Measurements from ENCODE around the gene POC1B.

The POC1B gene

DNA sequence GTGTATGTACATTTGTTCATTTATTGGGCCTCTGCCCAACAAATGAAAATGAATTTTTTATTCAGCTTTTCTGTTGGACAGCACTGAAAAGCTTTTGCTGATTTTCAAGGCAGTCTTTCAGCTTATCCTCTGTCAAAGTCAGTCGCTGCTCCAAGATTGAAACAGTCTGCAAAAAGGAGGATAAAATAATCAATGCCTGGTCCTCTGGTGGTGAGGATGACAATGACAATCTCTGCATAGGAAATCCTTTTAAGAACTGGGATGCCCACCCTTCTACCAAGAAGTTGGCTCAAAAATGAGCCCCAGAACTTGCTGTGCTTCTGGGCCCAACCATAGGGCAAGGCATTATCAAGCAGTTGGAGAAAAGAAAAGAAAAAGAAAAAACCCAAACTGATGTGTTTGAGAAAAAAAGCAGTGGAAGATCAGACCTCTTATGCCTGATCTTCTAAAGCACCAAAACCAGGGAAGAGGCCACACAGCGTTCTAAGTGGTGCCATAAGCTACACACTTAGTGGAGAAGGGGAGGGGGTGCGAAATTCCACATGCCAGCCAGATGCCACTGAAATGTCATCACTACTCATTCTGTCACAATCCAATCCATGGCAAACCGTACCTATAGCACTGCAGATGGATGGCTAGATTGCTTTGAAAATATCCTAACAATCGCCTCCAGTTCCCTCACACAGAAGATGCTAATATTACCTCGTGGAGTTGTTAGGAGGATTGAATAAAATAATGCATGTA, 104.6 kb downstream of the POC1B start:
- DNase-seq (ENCODE audit: low read depth in 2 of 2) = no peak

DNA sequence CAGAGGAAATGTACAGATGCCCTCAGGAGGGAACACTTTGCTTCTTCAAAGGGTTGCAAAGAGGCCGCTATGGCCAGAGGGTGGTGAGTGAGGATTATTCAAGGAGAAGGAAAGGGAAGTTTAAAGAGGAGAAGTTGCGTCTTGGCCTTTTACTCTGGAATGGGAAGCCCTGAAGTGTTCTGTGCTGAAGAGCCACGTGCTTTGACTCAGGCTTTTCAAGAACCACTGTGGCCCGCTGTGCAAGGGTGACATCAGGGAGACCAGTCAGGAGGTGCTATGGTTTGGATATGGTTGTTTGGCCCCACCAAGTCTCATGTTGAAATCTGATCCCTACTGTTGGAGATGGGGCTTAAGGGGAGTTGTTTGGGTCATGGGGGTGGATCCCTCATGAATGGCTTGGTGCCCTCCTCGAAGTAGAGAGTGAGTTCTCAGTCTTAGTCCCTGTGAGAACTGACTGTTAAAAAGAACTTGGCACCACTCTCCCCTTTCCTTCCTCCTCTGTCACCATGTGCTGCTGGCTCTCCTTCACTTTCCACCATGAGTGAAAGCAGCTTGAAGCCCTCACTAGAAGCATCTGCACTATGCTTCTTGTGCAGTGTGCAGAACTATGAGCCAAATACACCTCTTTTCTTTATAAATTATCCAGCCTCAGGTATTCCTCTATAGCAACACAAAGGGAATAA, 107.5 kb downstream of the POC1B start:
- no peak for DNase-seq (ENCODE audit: low read depth in 2 of 2)

DNA sequence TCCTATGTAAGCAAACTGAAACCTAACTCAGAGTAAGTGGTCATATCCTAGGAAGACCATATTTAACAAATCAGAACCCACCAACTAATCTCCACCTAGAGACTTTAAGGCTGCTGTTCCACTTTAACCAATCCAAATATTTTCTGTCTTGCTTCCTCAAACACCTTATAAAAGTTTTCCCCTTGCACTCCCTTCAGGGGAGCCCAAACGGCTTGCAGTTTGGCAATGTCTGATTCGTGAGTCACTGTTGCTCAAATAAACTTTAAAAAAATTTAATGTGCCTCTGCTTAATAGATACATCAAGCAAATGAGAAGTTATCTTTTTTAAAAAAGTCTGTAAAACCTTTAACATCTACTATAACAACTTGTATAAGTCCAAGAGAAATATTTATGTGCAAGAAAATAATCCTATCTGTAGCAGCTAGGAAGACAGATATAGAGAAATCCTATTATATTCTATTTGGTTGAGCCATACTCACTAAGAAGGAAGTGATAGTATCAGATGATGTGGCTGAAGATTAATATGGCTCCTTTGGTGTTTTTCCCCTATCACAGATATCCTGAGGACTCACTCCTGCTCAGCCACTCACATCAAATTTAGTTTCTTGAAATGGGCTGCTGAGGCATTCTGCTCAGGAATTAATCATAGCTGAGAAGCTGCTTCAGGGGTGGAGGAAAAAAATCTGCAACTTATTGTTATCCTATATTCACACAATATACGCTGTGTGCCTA, 108.4 kb downstream of the POC1B start:
- no peak for DNase-seq (ENCODE audit: low read depth in 2 of 2)

DNA sequence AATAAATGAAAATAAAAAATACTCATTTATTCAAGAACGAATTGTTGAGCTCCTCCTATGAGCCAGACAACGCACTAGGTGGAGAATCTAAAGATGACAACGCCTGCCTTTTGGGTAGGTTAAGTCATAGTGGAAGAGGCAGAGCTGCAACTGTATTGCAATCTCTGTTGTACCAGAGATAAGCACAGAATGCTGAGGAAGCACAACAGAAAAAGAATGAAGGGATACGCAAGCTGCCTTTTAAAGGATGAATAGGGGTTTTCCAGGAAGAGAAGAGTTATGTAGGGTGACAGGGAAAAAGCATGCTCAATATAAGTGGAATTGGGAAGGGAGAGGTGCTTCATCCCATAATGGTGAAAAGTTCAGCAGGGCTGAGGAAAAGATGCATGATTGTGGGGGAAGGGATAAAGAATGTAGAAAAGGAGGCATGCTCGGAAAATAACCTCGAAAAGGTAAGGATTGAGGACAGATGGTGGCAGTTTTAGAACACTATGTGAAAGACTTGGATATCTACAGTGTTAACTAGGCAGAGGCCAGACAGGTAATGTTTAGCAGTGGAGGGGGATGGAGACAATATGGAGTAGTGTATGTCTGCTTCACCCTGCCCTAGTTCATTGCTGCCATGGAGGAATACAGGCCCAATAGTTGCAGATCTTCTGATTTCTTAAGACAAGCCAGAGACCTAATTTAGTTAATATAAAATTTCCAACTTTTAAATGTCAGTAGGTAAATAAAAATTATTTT, 109.6 kb downstream of the POC1B start:
- DNase-seq (ENCODE audit: low read depth in 2 of 2) = no peak

DNA sequence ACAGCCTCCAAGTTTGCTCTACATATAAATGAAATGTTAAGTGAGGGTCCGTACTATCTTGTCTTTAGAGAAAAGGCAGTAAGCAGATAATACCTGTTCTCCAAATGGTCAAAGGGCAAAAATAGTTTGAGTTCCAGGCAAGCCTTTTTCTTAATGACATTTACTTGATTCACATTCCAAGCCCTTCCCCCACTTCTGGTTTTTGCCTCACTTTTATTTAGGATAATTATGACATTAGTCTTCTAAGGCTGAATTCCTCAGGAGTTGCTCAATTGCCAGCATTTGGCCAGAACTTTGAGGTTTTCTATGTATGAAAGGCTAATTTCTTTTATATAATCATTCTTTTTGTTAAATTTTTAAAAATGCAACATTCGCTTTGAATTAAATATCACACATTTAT, 111.0 kb downstream of the POC1B start:
- no peak for DNase-seq (ENCODE audit: low read depth in 2 of 2)

DNA sequence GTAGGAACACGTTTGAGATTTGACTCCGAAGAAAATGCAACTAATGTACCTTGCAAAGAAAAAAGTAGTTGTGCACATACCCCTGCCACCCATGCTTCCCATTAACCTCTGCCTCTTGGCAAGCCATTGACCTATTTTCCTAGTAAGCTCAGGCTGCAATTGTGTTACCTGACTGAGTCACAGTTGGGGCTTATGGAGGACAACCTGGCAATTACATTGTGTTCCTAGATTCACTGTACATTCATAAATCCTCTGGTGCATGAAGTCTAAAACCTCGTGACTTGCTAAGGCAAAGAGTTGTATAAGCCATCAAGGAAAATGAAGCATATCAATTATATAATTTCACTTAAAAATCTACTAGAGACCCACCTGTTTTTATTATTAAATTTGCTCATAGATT, 111.5 kb downstream of the POC1B start:
- DNase-seq (ENCODE audit: low read depth in 2 of 2) = no peak

DNA sequence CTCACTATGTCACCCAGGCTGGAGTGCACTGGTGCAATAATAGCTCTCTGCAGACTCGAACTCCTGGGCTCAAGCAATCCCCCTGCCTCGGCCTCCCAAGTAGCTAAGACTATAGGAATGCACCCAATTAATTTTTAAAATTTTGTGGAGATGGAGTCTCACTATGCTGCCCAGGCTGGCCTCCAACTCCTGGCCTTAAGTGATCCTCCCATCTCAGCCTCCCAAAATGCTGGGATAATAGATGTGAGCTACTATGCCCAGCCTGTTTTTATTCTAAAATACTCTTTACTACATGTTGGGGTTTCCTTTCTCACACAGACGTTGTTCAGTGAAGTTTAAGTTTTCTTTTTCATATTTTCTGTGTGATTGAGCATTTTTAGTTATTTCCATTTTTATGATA, 112.6 kb downstream of the POC1B start:
- DNase-seq (ENCODE audit: low read depth in 2 of 2) = no peak

DNA sequence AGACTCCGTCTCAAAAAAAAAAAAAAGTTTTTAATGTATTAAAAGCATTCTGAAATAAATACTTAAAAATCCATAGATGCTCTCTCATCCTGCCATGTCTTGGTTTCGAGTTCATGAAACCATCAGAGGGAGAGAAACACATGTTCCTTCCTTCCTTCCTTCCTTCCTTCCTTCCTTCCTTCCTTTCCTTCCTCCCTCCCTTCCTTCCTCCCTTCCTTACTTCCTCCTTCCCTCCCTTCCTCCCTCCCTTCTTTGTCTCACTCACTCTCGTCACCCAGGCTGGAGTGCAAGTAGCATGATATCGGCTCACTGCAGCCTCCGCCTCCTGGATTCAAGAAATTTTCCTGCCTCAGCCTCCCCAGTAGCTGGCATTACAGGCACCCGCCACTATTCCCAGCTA, 113.2 kb downstream of the POC1B start:
- DNase-seq (ENCODE audit: low read depth in 2 of 2) = no peak

DNA sequence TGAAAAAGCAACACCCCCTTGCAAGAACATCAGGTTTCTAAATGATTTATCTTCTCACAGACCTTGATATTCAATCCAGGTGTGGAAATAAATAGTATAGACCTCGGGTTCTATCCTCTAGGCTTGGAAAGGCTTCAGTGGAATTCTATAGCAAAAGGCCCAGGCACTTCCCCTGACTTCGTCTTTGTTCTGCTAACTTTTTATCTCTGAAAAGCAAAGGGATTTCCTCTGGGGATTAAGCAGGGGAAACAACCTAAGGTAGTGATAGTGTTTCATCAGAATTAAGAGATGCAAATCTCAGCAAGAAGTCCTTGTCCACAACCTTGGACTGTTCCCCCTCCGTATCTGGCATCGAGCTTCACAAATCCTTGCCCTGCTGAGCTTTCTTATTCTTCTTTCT, 114.0 kb downstream of the POC1B start:
- no peak for DNase-seq (ENCODE audit: low read depth in 2 of 2)

DNA sequence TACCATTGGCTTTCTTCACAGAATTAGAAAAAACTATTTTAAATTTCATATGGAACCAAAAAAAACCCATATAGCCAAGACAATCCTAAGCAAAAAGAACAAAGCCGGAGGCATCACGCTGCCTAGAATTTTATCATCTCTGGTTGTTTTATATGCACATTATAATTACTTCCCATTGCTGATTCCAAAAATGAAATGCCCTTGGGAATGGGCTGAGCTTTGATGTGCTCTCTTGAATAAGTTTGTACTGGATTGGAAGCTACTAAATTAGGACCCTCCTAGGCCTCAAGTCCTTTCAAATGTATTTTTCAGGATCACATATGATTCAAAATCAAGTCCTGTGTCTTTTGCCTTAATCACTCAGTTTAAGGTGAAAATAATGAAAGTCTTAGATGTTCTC, 114.6 kb downstream of the POC1B start:
- DNase-seq (ENCODE audit: low read depth in 2 of 2) = no peak

DNA sequence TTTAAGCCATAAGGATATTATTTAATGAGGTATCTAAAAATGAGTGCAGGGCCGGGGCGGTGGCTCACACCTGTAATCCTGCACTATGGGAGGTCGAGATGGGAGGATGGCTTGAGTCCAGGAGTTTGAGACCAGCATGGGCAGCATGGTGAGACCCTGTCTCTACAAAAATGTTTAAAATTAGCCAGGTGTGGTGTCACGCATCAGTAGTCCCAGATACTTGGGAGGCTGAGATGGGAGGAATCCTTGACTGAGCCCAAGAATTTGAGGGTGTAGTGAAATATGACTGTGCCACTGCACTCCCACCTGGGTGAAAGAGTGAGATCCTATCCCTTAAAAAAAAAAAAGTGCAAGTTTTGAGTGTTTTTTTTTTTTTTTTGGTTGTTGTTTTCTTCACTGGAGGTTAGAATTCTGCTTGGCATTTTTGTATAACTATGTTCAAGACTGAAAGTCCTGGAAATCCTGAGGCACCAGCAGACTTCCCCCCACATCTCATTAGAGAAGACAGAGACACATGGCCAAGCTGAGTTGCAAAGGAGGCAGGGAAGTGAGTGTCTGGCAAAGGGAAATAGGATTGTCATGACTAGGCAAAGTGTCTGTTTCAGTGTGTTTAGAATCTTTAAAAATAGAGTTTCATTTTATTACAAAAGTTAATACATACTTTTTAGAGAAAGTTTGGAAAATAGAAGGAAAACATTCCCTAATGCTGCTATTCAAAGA, 120.1 kb downstream of the POC1B start:
- DNase-seq (ENCODE audit: low read depth in 2 of 2) = no peak

DNA sequence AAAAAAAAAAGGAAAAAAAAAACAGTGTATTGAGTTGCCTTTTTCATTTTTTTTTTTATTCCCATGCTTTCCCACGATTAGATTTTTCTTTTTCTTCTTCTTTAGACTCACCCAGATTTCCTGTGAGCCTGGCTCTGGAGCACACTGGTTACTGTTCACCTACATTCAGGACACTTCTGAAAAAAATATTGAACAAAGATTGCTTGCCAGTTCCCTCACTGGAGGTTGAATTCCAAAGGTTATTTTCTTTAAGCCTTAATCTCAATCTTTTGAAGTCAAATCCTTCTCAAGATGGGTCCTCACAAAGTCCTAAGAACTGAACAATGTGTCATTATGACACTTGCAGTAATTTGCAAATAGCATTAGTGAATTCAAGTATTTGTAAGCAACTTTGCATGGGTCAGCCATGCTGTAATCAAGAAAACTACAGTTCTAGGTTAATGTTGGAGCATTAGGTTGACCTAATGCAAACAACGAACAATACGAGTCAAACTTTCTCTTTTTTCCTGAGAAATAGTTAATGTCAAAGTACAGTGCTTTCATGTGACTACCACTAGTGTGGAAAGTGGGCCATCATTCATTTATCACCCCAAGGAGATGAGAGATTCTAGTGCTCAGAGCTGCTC, 124.3 kb downstream of the POC1B start:
- no peak for DNase-seq (ENCODE audit: low read depth in 2 of 2)

DNA sequence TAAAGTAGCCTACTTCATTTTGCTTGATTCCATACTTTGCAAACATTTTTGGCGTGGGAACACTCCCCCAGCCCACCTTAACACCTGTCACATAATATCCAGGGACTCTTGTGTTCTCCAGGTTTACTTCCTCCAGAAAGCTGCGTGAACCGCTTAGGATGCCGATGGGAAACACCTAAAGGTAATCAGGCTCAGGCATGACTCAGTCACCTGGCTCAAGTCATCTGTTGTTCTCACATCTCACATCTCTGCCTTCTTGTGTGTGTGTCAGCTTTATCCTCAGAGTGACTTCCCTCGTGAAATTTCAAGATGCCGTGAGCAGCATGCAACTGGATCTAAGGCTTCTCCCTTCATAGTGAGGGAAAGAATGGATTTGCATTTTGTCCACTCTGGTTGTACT, 125.4 kb downstream of the POC1B start:
- DNase-seq (ENCODE audit: low read depth in 2 of 2) = no peak

DNA sequence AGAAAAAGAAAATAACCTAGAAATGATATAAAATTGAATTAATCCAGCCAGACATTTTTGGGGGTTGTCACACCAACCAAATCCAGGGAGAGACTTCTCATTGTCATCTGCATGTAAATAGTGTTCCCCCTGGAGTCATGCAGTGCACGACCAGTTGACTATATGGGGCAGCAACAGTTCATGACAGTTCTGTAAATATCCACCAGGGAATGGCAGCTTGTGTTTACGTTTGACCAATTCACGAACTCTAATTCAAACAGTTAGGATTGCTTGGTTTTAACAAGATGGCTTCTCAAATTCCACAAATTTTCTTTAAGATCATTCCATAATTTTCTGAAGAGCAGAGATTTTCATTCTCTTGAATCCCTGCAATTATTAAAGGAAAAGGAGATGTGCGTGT, 130.1 kb downstream of the POC1B start:
- no peak for DNase-seq (ENCODE audit: low read depth in 2 of 2)

DNA sequence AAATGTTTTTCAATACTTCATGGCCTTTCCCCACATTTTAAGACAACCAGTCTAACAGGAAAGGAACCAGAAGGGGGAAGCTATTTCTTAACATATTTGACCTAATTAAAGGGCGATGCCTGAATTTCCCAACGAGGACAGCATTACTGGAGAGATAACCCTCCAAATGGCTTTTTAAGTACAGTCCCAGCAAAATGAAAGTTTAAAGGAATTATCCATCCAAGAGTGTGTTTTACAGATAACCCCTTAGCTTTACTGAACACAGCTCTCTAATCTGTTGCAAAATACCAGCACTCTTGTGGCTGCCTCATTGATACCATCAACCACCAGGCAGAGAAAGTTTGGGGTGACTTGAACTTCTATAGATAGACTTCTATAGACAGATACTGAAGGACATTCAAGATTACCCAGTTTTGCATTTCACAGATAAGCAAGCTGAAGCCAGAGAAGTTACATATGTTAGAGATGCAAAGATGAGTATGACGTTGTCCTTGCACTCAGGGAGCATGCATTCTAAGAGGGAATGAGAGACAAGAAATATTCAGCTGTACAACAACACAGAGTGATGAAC, 132.2 kb downstream of the POC1B start:
- no peak for DNase-seq (ENCODE audit: low read depth in 2 of 2)

DNA sequence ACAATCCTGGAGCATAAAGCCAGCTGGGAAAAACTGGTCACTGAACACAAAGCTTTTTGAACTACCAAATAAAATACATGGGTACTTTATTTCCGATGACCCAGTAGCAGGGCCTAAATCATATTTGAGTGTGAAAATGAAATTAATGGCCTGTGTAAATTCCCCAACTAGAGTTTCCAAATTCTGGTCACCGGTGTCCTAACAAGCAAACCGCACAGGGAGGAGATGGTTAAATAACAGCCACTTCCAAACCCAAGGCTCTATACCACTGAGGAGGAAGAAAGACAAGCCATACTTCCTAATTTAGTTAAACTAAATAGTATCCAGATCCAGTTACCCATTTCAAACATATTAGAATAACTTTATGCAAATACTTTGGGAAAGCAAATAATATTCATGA, 133.5 kb downstream of the POC1B start:
- DNase-seq (ENCODE audit: low read depth in 2 of 2) = no peak

DNA sequence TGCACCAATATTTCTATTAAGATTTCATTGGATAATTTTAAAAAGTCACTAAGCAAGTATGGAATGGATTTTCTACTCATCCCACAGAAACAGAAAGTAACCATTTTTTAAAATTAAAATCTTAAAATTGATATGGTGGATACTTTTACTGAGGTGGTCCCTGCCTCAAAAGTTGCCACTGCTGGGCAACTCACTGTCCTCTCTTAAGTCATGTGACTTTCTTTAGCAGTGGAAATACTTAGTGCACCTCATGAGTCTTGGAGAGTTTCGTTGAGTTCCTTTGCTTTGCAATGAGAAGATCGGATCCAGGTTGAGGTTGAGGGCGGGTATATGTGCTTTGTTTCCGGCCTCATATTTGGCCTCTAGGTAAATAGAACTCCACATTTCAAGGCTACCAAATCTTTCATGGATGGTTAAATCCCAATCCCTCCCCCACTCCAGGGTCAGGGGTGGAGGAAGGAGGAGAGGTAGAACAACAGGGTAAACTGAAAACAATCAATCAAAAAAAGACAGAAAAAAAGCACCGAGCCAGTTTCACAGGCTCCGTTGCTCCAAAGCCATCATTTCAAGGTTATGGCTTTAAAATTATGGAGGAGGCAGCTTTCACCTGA, 134.0 kb downstream of the POC1B start:
- no peak for DNase-seq (ENCODE audit: low read depth in 2 of 2)

DNA sequence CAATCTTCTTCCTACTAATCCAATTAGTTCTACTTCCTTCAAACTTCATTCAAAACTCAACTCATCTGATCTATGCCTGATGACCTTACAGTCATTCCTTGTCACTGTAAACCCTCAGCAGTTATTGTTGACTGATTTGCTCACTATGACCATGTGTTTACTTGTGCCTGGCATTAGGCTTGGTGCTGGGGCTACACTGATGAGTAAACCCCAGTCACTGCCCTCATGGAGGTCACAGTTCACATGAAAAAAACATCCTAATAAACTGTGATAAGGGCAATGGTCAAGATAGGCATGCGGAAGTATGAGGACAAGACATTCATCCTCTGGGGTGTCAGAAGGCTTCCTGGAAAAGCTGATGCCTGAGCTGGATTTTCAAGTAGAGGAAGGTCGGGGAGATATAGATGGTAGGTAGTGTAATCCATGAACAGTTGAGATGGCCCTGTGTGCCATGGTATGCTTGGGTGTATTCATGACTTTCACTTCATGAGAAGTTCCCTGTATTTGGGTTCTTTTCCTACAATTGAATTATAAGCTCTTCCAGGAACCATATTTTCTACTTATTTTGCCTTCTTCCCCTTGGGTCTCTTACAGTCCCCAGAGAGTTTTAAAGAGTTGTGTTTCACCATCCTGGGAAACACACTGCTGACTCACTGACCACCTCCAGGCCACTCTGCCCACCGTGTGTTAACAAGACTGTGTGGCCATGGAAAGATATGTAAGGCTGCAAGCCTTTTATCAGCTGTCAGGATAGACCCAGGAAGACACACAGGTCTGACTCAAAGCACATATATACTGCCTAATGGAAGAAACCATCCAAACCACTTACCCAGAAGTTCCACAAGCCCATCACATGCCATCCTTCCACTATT, 134.8 kb downstream of the POC1B start:
- no peak for DNase-seq (ENCODE audit: low read depth in 2 of 2)

Measured in activated CD8-positive, alpha-beta memory T cell treated with anti-CD3 and anti-CD28 coated beads for 4 hours (primary cell).